Loucy (cell line): ENCODE data around the gene CHN1.

Source experiments
- H2AFZ ChIP-seq: fragments of 200-600 bp; sonication (generic); 2 replicates; pipeline ENCODE4 v1.6.0; 2016; ENCODE audit warnings: antibody characterized with exemption, mild to moderate bottlenecking, low read length, moderate library complexity
- H3F3A ChIP-seq: fragments of 200-600 bp; 2 replicates; pipeline ENCODE4 v1.6.0; 2016; ENCODE audit warnings: antibody characterized with exemption, low read depth, mild to moderate bottlenecking
- H3K27me3 ChIP-seq: fragments of 200-600 bp; sonication (generic); 2 replicates; pipeline ENCODE4 v1.6.1; 2014; ENCODE audit warnings: low read length, mild to moderate bottlenecking; ENCODE audit not compliant: insufficient read depth, poor library complexity, severe bottlenecking
- H3K36me3 ChIP-seq: fragments of 200-600 bp; sonication (generic); 2 replicates; pipeline ENCODE4 v1.6.1; 2016; ENCODE audit warnings: low read length; ENCODE audit not compliant: insufficient read depth
- H3K4me1 ChIP-seq: fragments of 200-600 bp; sonication (generic); 2 replicates; pipeline ENCODE4 v1.5.1; 2014; ENCODE audit warnings: low read length, mild to moderate bottlenecking; ENCODE audit not compliant: insufficient read depth, poor library complexity, severe bottlenecking
- H3K4me2 ChIP-seq: fragments of 200-600 bp; sonication (generic); 2 replicates; pipeline ENCODE4 v1.6.0; 2014; ENCODE audit warnings: antibody characterized with exemption, low read length, low read depth, mild to moderate bottlenecking; ENCODE audit not compliant: poor library complexity, severe bottlenecking
- H3K4me3 ChIP-seq: fragments of 200-600 bp; sonication (generic); 2 replicates; pipeline ENCODE4 v1.5.1; 2014; ENCODE audit warnings: low read length, mild to moderate bottlenecking, mixed read lengths; ENCODE audit not compliant: poor library complexity, severe bottlenecking
- H3K79me2 ChIP-seq: fragments of 200-600 bp; sonication (generic); 2 replicates; pipeline ENCODE4 v1.6.1; 2014; ENCODE audit warnings: low read length; ENCODE audit not compliant: insufficient read depth
- H3K9ac ChIP-seq: fragments of 200-600 bp; sonication (generic); 2 replicates; pipeline ENCODE4 v1.6.0; 2014; ENCODE audit warnings: mild to moderate bottlenecking, low read depth, low read length, moderate library complexity; ENCODE audit not compliant: poor library complexity, severe bottlenecking
- H3K9me2 ChIP-seq: fragments of 200-600 bp; sonication (generic); replicated peaks from 2 replicates; pipeline ENCODE4 v1.6.1; 2016; ENCODE audit warnings: low read depth, low read length, mixed read lengths
- H3K9me3 ChIP-seq: fragments of 200-600 bp; sonication (generic); 2 replicates; pipeline ENCODE4 v1.6.1; 2014; ENCODE audit warnings: mild to moderate bottlenecking, antibody characterized with exemption, low read length, low read depth; ENCODE audit not compliant: insufficient read depth
- H4K20me1 ChIP-seq: fragments of 200-600 bp; sonication (generic); 2 replicates; pipeline ENCODE4 v1.6.0; 2014; ENCODE audit warnings: antibody characterized with exemption, low read length, mild to moderate bottlenecking; ENCODE audit not compliant: insufficient read depth, poor library complexity, severe bottlenecking
- EZH2phosphoT487 ChIP-seq: fragments of 200-600 bp; IDR thresholded peaks from 2 replicates; pipeline ENCODE4 v1.6.1; 2018; ENCODE audit warnings: antibody characterized with exemption, mild to moderate bottlenecking, moderate library complexity, borderline replicate concordance
- TF ChIP-seq, protein P1 (sequence below): fragments of 200-600 bp; sonication (generic); conservative IDR thresholded peaks from 2 replicates; pipeline ENCODE4 v1.5.1; 2014; ENCODE audit warnings: mild to moderate bottlenecking, antibody characterized with exemption, low read length

The CHN1 gene

DNA sequence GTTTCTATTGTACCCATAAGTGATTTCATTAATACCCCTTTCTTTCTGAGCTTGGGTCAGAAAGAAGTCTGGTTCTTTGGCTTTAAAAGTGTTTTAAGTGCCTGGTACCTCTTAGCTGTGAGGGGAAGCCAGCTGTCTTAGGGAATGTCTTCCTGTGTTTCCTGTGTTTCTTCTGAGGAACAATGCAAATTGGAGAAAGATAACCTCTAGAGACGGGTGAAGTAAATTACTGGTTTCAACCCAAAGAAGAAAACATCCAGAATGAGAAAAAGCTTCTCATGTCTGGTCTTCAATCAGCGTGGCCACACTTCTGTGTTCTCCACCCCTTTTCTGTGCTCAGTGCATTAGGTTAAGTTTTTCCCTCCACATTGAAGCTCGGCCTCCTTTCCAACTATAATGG lies 10.2 kb upstream of the CHN1 start:
- Histone ChIP-seq H3K9me3 (no peaks in the 10 kb centered on the region), H3K4me1 (peaks cover 4% of the 10 kb centered on the region), H3K4me2 (no peak overlapping the region), H3K27me3 (no peaks in the 10 kb centered on the region), H3F3A (no peaks in the 10 kb centered on the region), H3K36me3 (no peaks in the 10 kb centered on the region), H3K79me2 (no peaks in the 10 kb centered on the region), H4K20me1 (no peaks in the 10 kb centered on the region), H3K4me3 (no peak overlapping the region), H3K9me2 (no peaks in the 10 kb centered on the region), H3K9ac (no peak overlapping the region), H2AFZ (no peak overlapping the region)
- TF ChIP-seq, protein P1, sequence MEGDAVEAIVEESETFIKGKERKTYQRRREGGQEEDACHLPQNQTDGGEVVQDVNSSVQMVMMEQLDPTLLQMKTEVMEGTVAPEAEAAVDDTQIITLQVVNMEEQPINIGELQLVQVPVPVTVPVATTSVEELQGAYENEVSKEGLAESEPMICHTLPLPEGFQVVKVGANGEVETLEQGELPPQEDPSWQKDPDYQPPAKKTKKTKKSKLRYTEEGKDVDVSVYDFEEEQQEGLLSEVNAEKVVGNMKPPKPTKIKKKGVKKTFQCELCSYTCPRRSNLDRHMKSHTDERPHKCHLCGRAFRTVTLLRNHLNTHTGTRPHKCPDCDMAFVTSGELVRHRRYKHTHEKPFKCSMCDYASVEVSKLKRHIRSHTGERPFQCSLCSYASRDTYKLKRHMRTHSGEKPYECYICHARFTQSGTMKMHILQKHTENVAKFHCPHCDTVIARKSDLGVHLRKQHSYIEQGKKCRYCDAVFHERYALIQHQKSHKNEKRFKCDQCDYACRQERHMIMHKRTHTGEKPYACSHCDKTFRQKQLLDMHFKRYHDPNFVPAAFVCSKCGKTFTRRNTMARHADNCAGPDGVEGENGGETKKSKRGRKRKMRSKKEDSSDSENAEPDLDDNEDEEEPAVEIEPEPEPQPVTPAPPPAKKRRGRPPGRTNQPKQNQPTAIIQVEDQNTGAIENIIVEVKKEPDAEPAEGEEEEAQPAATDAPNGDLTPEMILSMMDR, result no peak
- TF ChIP-seq EZH2phosphoT487, result no peak

GRCh38 chr2:175012516-175012915 lies 7.3 kb upstream of the CHN1 start:
- no peaks in the 10 kb centered on the region for H3K36me3 ChIP-seq
- no peaks in the 10 kb centered on the region for H3K27me3 ChIP-seq
- H4K20me1 ChIP-seq, result no peaks in the 10 kb centered on the region
- H3K4me2 ChIP-seq, result no peak overlapping the region
- no peaks in the 10 kb centered on the region for H3K9me2 ChIP-seq
- no peaks in the 10 kb centered on the region for H3K9me3 ChIP-seq
- H3K4me3 ChIP-seq, result no peak overlapping the region
- no peak overlapping the region for H2AFZ ChIP-seq
- no peak overlapping the region for H3K9ac ChIP-seq
- peaks cover 4% of the 10 kb centered on the region for H3K4me1 ChIP-seq
- TF ChIP-seq, protein P1, result no peak
- no peak for TF ChIP-seq EZH2phosphoT487
- H3K79me2 ChIP-seq, result no peaks in the 10 kb centered on the region
- H3F3A ChIP-seq, result no peaks in the 10 kb centered on the region

DNA sequence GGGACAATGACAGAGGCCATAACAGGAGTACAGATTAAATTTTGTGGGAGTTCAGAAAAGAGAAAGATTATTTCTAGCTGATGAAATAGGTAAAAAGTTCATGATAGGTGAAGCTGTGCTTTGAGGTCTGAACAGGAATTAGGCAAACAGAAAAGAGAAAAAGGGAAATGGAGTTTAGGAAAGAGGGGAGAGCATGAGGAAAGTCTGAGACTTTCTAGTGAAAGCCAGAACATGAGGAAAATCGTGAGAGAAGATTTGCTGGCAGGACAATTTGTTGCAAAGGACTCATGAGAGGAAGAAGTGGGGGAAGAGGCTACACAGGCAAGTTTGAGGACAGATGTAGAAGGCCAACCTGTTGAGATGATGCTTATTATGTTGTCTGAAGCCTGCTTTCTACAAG lies 6.3 kb upstream of the CHN1 start:
- H3F3A ChIP-seq, result no peaks in the 10 kb centered on the region
- no peaks in the 10 kb centered on the region for H3K79me2 ChIP-seq

More for the DNA sequence above, 6.3 kb upstream of the CHN1 start:
- no peak overlapping the region for H3K9ac ChIP-seq
- H4K20me1 ChIP-seq, result no peaks in the 10 kb centered on the region
- no peak overlapping the region for H3K4me2 ChIP-seq
- no peak overlapping the region for H3K4me3 ChIP-seq
- peaks cover 4% of the 10 kb centered on the region for H3K4me1 ChIP-seq
- H3K27me3 ChIP-seq, result no peaks in the 10 kb centered on the region
- H2AFZ ChIP-seq, result no peak overlapping the region
- no peaks in the 10 kb centered on the region for H3K9me3 ChIP-seq
- no peaks in the 10 kb centered on the region for H3K9me2 ChIP-seq
- no peaks in the 10 kb centered on the region for H3K36me3 ChIP-seq
- TF ChIP-seq EZH2phosphoT487, result no peak
- TF ChIP-seq, protein P1, result no peak
